Testis (tissue), 3 donors: ENCODE measurements around the gene SERPINA7. TPM values are rescaled to one million over a fixed set of nuclear protein-coding genes. Genes with fewer than 3 reads are reported as not detected.

ENCODE experiments used
- DNase-seq: peaks from one replicate; pipeline ENCODE4 v3.0.0-alpha.2; 2019
- H3K27ac ChIP-seq, 2 donors: fragments of 200-600 bp; sonication (generic); one replicate each; pipeline ENCODE4 v1.5.1; 2019
- H3K27me3 ChIP-seq: fragments of 200-600 bp; sonication (generic); one replicate; pipeline ENCODE4 v1.5.1; 2019
- H3K36me3 ChIP-seq: fragments of 200-600 bp; sonication (generic); one replicate; pipeline ENCODE4 v1.5.1; 2017; ENCODE audit warnings: low read depth; ENCODE audit errors: missing control alignments
- H3K4me1 ChIP-seq: fragments of 200-600 bp; sonication (generic); one replicate; pipeline ENCODE4 v1.5.1; 2019
- H3K4me3 ChIP-seq, 2 donors: fragments of 200-600 bp; sonication (generic); one replicate each; pipeline ENCODE4 v1.5.1; 2017 to 2019
- H3K9me3 ChIP-seq: fragments of 200-600 bp; sonication (generic); one replicate; pipeline ENCODE4 v1.5.1; 2017
- CTCF ChIP-seq, 3 experiments: fragments of 450-650 bp in 2 of 3; fragments of 200-600 bp in 1 of 3; sonication (generic) in 1 of 3; IDR thresholded peaks; one replicate each; pipeline ENCODE4 v1.5.1; 2016 to 2019; ENCODE audit warnings: antibody characterized with exemption in 3 of 3, mild to moderate bottlenecking in 2 of 3, moderate library complexity in 1 of 3
- POLR2A ChIP-seq: fragments of 450-650 bp; IDR thresholded peaks from one replicate; pipeline ENCODE4 v1.6.1; 2017; ENCODE audit warnings: antibody characterized with exemption, mild to moderate bottlenecking, moderate library complexity
- WGBS, 2 donors: methylation state at CpG; one replicate each; pipeline ENCODE4 v1.1.5; 2018; 5-methylcytosine and 5-hydroxymethylcytosine counted together
- intact Hi-C: fragments of 100-400 bp; cut with DNase I; formaldehyde crosslinking; loops from one replicate; pipeline ENCODE4 v1.15.1; 2023; ENCODE audit warnings: low total_unique reads
- polyA plus RNA-seq: library from polyadenylated mRNA; stranded (reverse); fragments of 350-450 nt; fragmentation: Illumina TruSeq; extraction: RNeasy Lipid Tissue Mini Kit (QIAGEN cat#74804); gene quantifications from one replicate; pipeline ENCODE4 v1.2.3, GENCODE V29; 2014; ENCODE audit warnings: low read depth, low replicate concordance; ENCODE audit not compliant: insufficient read depth
- total RNA-seq, 2 donors: library from RNA; depleted of rRNA; stranded (reverse); fragments of >200 nt; gene quantifications; one replicate each; pipeline ENCODE4 v1.2.3, GENCODE V29; 2016

SERPINA7 gene
- total and polyA plus RNA-seq, 3 donors from 2014 or later: not detected

GRCh38 chrX:106022238-106022637, 16.3 kb downstream of the SERPINA7 start:
- Histone ChIP-seq H3K27me3 (no peaks in the 10 kb centered on the region), H3K4me3 (no peak overlapping the region), H3K36me3 (no peaks in the 10 kb centered on the region), H3K4me1 (no peaks in the 10 kb centered on the region), H3K9me3 (no peaks in the 10 kb centered on the region), H3K27ac (no peak overlapping the region)
- TF ChIP-seq CTCF (IDR thresholded peaks at IDR 0.05): no peak
- no peak for TF ChIP-seq POLR2A
- intact Hi-C loops: no loop called here
- WGBS, 2 donors: 69 to 89% methylated on average over 2 of the region's 2 CpGs
- no peak for DNase-seq

GRCh38 chrX:106014119-106014775, 24.3 kb downstream of the SERPINA7 start:
- intact Hi-C loops: no loop called here
- TF ChIP-seq CTCF (IDR thresholded peaks at IDR 0.05) (no peak), POLR2A (no peak)
- H3K27me3 ChIP-seq: no peaks in the 10 kb centered on the region
- H3K9me3 ChIP-seq: no peaks in the 10 kb centered on the region
- no peaks in the 10 kb centered on the region for H3K4me1 ChIP-seq
- no peak overlapping the region for H3K27ac ChIP-seq
- DNase-seq: no peak
- no peaks in the 10 kb centered on the region for H3K36me3 ChIP-seq
- H3K4me3 ChIP-seq: no peak overlapping the region
- WGBS, 2 donors: 50% methylated on average over 1 of the region's 1 CpG; no CpG with 5 or more reads in 1 of the 2 donors

GRCh38 chrX:106009145-106009544, 29.4 kb downstream of the SERPINA7 start:
- TF ChIP-seq POLR2A (no peak), CTCF (IDR thresholded peaks at IDR 0.05) (no peak)
- WGBS, 2 donors: 83 to 84% methylated on average over 4 to 5 of the region's 5 CpGs
- no peaks in the 10 kb centered on the region for H3K36me3 ChIP-seq
- H3K9me3 ChIP-seq: no peaks in the 10 kb centered on the region
- no peaks in the 10 kb centered on the region for H3K4me1 ChIP-seq
- no peaks in the 10 kb centered on the region for H3K27me3 ChIP-seq
- no peak for DNase-seq
- H3K4me3 ChIP-seq: no peak overlapping the region
- intact Hi-C loops: no loop called here
- no peak overlapping the region for H3K27ac ChIP-seq

- no peaks in the 10 kb centered on the region for H3K9me3 ChIP-seq
Measured at GRCh38 chrX:106007815-106008214, 30.7 kb downstream of the SERPINA7 start.

More at GRCh38 chrX:106007815-106008214, 30.7 kb downstream of the SERPINA7 start:
- intact Hi-C loops: no loop called here
- no peaks in the 10 kb centered on the region for H3K36me3 ChIP-seq
- DNase-seq: no peak
- H3K4me1 ChIP-seq: no peaks in the 10 kb centered on the region
- no peaks in the 10 kb centered on the region for H3K27me3 ChIP-seq
- no peak overlapping the region for H3K4me3 ChIP-seq
- WGBS, 2 donors: 29 to 50% methylated on average over 1 of the region's 1 CpG
- no peak overlapping the region for H3K27ac ChIP-seq
- no peak for TF ChIP-seq POLR2A
- TF ChIP-seq CTCF (IDR thresholded peaks at IDR 0.05): no peak
